HepG2 (cell line): ENCODE measurements around the gene SLC38A4. TPM values are rescaled to one million over a fixed set of nuclear protein-coding genes. Genes with fewer than 3 reads are reported as not detected.

Experiments used
- ATAC-seq: fragments of 200-7000 bp; cut with Tn5 transposase; 3 replicates; pipeline ENCODE4 v1.9.1; 2020; ENCODE audit warnings: mild to moderate bottlenecking, moderate library complexity
- BruUV-seq: library from RNA; stranded (reverse); fragments of 400-500 nt; replicated peaks from 2 replicates; lab custom pipeline; 2021; lab: Mats Ljungman, UMichigan
- CTCF ChIA-PET: fragments of 300-600 bp; formaldehyde crosslinking; extraction: SDS; loops from one replicate; lab custom pipeline; 2021; ENCODE audit warnings: low total read pairs, inconsistent platforms, low intra/inter-chr PET ratio; lab: Yijun Ruan, JAX
- POLR2A ChIA-PET: fragments of 350-600 bp; sonication (Branson Sonifier 250); formaldehyde crosslinking; loops from one replicate; lab custom pipeline; 2020; ENCODE audit warnings: antibody characterized with exemption, inconsistent platforms; lab: Yijun Ruan, JAX
- DNase-seq: peaks from one replicate; pipeline ENCODE4 v3.0.0-alpha.2; 2015; ENCODE audit warnings: low spot score
- FAIRE-seq: peaks from 3 replicates; lab custom pipeline; 2011; peaks lifted over from hg19 to GRCh38; lab: Jason Lieb, UNC
- H2AFZ ChIP-seq: one replicate; pipeline ENCODE4 v1.6.1; 2011; ENCODE audit warnings: low read length, inconsistent platforms
- H3K27ac ChIP-seq: fragments of 300-600 bp; 3 replicates; pipeline ENCODE4 v1.8.0; 2011; ENCODE audit warnings: mixed run types, mild to moderate bottlenecking, mixed read lengths, low read length, inconsistent platforms; ENCODE audit not compliant: insufficient read depth; ENCODE audit errors: extremely low read length
- H3K27me3 ChIP-seq, 2 experiments: fragments of 200-600 bp in 1 of 2; 2 replicates in 1 of 2; 3 replicates in 1 of 2; pipeline versions ENCODE4 v1.6.0 to v1.8.0; 2011; ENCODE audit warnings: low read length in 2 of 2, mild to moderate bottlenecking in 2 of 2, moderate library complexity in 2 of 2, inconsistent platforms in 1 of 2; ENCODE audit not compliant: insufficient read depth in 2 of 2, control insufficient read depth in 1 of 2
- H3K36me3 ChIP-seq, 2 experiments: fragments of 200-600 bp in 1 of 2; replicated peaks in 1 of 2; 2 replicates in 1 of 2; 3 replicates in 1 of 2; pipeline versions ENCODE4 v1.5.1 to v1.8.0; 2011; ENCODE audit warnings: low read length in 2 of 2, inconsistent platforms in 1 of 2; ENCODE audit not compliant: insufficient read depth in 2 of 2, control insufficient read depth in 1 of 2
- H3K4me1 ChIP-seq: 2 replicates; pipeline ENCODE4 v1.5.1; 2012; ENCODE audit warnings: low read length, inconsistent platforms; ENCODE audit not compliant: insufficient read depth
- H3K4me2 ChIP-seq: 2 replicates; pipeline ENCODE4 v1.6.0; 2011; ENCODE audit warnings: low read depth, low read length, inconsistent platforms
- H3K4me3 ChIP-seq, 3 experiments: fragments of 200-600 bp in 1 of 3; sonication (generic), shearing (Covaris generic) in 1 of 3; replicated peaks in 1 of 3; 2 replicates each; pipeline ENCODE4 v1.5.1; 2011 to 2016; ENCODE audit warnings: low read length in 3 of 3, inconsistent platforms in 2 of 3, low read depth in 2 of 3, mild to moderate bottlenecking in 2 of 3, control low read depth in 1 of 3, mixed read lengths in 1 of 3; ENCODE audit not compliant: insufficient read depth in 1 of 3
- H3K79me2 ChIP-seq: one replicate; pipeline ENCODE4 v1.6.1; 2011; ENCODE audit warnings: low read length, inconsistent platforms; ENCODE audit not compliant: insufficient read depth
- H3K9ac ChIP-seq: 2 replicates; pipeline ENCODE4 v1.6.0; 2011; ENCODE audit warnings: mild to moderate bottlenecking, low read depth, low read length, inconsistent platforms; ENCODE audit not compliant: insufficient read depth
- H3K9me3 ChIP-seq: 2 replicates; pipeline ENCODE4 v1.5.1; 2012; ENCODE audit warnings: mild to moderate bottlenecking, low read length
- H4K20me1 ChIP-seq: 2 replicates; pipeline ENCODE4 v1.6.0; 2011; ENCODE audit warnings: inconsistent platforms, mild to moderate bottlenecking, low read length, moderate library complexity; ENCODE audit not compliant: insufficient read depth
- AGO1 ChIP-seq: fragments of 200-400 bp; formaldehyde crosslinking; IDR thresholded peaks from 2 replicates; pipeline ENCODE4 v1.6.1; 2017; ENCODE audit warnings: mild to moderate bottlenecking, low read depth, low read length, moderate library complexity; ENCODE audit not compliant: poor library complexity, severe bottlenecking
- FOXK2 ChIP-seq: fragments of 450-650 bp; IDR thresholded peaks from 2 replicates; pipeline ENCODE4 v1.6.1; 2016
- GABPB1 ChIP-seq: IDR thresholded peaks from 2 replicates; pipeline ENCODE4 v1.6.1; 2016; ENCODE audit warnings: mild to moderate bottlenecking, missing genetic modification reagents, moderate library complexity, missing compliant biosample characterization
- HINFP ChIP-seq: sonication (generic); formaldehyde crosslinking; IDR thresholded peaks from 2 replicates; pipeline ENCODE4 v1.4.0; 2020; ENCODE audit warnings: low read depth, mild to moderate bottlenecking, missing genetic modification reagents
- HOXA3 ChIP-seq: sonication (generic); formaldehyde crosslinking; IDR thresholded peaks from 2 replicates; pipeline ENCODE4 v1.5.0; 2020; ENCODE audit warnings: missing genetic modification reagents
- MBNL3 ChIP-seq: fragments of 250-450 bp; sonication (Bioruptor Pico); conservative IDR thresholded peaks from 2 replicates; pipeline ENCODE4 v1.8.0; 2022; ENCODE audit warnings: mild to moderate bottlenecking, inconsistent platforms
- MYPOP ChIP-seq: sonication (generic); formaldehyde crosslinking; IDR thresholded peaks from 2 replicates; pipeline ENCODE4 v1.8.1; 2023; ENCODE audit warnings: mild to moderate bottlenecking, moderate library complexity, missing genetic modification reagents
- REXO4 ChIP-seq: sonication (generic); formaldehyde crosslinking; IDR thresholded peaks from 2 replicates; pipeline ENCODE4 v1.8.0; 2022; ENCODE audit warnings: missing genetic modification reagents, mild to moderate bottlenecking, borderline replicate concordance
- RFX3 ChIP-seq: IDR thresholded peaks from 2 replicates; pipeline ENCODE4 v1.6.1; 2016; ENCODE audit warnings: missing biosample characterization, missing genetic modification reagents
- RXRA ChIP-seq: sonication (generic); formaldehyde crosslinking; IDR thresholded peaks from 2 replicates; pipeline ENCODE4 v1.5.1; 2020; ENCODE audit warnings: missing genetic modification reagents
- SETDB1 ChIP-seq: sonication (generic); formaldehyde crosslinking; IDR thresholded peaks from 2 replicates; pipeline ENCODE4 v1.5.1; 2020; ENCODE audit warnings: missing genetic modification reagents, mild to moderate bottlenecking, borderline replicate concordance
- SMAD9 ChIP-seq: sonication (generic); formaldehyde crosslinking; IDR thresholded peaks from 2 replicates; pipeline ENCODE4 v1.5.1; 2020; ENCODE audit warnings: mild to moderate bottlenecking, missing genetic modification reagents
- YEATS4 ChIP-seq: sonication (generic); formaldehyde crosslinking; IDR thresholded peaks from 2 replicates; pipeline ENCODE4 v1.4.0; 2020; ENCODE audit warnings: missing genetic modification reagents, borderline replicate concordance
- ZFP90 ChIP-seq: sonication (generic); formaldehyde crosslinking; IDR thresholded peaks from 2 replicates; pipeline ENCODE4 v1.8.0; 2022; ENCODE audit warnings: missing genetic modification reagents, mild to moderate bottlenecking, inconsistent platforms, borderline replicate concordance
- ZNF121 ChIP-seq: sonication (generic); formaldehyde crosslinking; IDR thresholded peaks from 2 replicates; pipeline ENCODE4 v1.5.0; 2020; ENCODE audit warnings: mild to moderate bottlenecking, missing genetic modification reagents
- ZNF557 ChIP-seq: sonication (generic); formaldehyde crosslinking; IDR thresholded peaks from 2 replicates; pipeline ENCODE4 v1.4.0; 2020; ENCODE audit warnings: missing genetic modification reagents
- ZSCAN25 ChIP-seq: sonication (generic); formaldehyde crosslinking; IDR thresholded peaks from 2 replicates; pipeline ENCODE4 v1.8.0; 2022; ENCODE audit warnings: mild to moderate bottlenecking, missing genetic modification reagents
- WGBS: methylation state at CpG from one replicate; pipeline ENCODE4 v1.1.6; 2017; ENCODE audit warnings: low lambda C conversion rate; 5-methylcytosine and 5-hydroxymethylcytosine counted together
- in situ Hi-C: cut with HindIII; loops from 2 replicates; pipeline ENCODE4 v1.10.0; 2017; ENCODE audit warnings: low pct_unique_long_range_greater_than_20kb; ENCODE audit not compliant: extremely low pct_ligation_motif_present
- intact Hi-C: fragments of 100-400 bp; cut with micrococcal nuclease; formaldehyde crosslinking; loops from one replicate; pipeline ENCODE4 v1.10.0; 2022; ENCODE audit not compliant: unreplicated experiment
- polyA plus RNA-seq, 8 experiments: library from polyadenylated mRNA; depleted of rRNA in 3 of 8; stranded (reverse) in 7 of 8; unstranded in 1 of 8; fragments of >200 nt; fragmentation: Illumina TruSeq in 4 of 8; extraction: Trizol in 4 of 8; gene quantifications; 2 replicates each; pipeline versions ENCODE4 v1.2.1 to v1.2.3, GENCODE V29; 2011 to 2016; ENCODE audit warnings: low read depth in 4 of 8, missing spikeins in 1 of 8, mixed read lengths in 1 of 8; ENCODE audit not compliant: insufficient read depth in 1 of 8
- total RNA-seq, 5 experiments: library from RNA; depleted of rRNA; stranded (reverse); fragments of >200 nt; fragmentation: Illumina TruSeq; extraction: Trizol; gene quantifications; 2 replicates each; pipeline ENCODE4 v1.2.3, GENCODE V29; 2016; ENCODE audit warnings: low read depth in 1 of 5

Gene SLC38A4
- total and polyA plus RNA-seq, 2 of the 13 experiments (the other 11 are each of a cell fraction or from before 2014, with no cell fraction given) = 3.5 to 5.2 TPM

DNA sequence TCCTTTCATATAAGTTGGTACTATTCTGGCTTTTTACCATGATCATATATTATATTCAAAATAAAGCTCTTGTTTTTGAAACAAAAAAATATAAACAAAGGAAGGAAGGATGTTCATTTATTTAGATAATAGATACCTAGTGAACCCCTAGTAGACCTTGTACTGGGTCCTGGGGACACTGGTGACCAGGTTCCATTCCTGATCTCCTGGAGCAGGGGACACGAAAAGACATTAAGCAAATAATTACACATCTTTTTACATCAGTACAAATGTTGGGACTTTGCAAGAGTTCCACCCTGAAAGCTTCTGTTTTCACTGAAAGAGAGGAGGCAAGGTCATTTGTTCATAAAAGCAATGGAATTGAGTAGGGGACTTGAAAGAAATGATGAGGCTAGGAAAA, 49.3 kb upstream of the SLC38A4 start (continued):
- TF ChIP-seq MYPOP (CRISPR knock-in tag) = no peak
- TF ChIP-seq ZSCAN25 (CRISPR knock-in tag) = no peak
- TF ChIP-seq SETDB1 = no peak
- TF ChIP-seq, all 625 proteins: peak for 0

DNA sequence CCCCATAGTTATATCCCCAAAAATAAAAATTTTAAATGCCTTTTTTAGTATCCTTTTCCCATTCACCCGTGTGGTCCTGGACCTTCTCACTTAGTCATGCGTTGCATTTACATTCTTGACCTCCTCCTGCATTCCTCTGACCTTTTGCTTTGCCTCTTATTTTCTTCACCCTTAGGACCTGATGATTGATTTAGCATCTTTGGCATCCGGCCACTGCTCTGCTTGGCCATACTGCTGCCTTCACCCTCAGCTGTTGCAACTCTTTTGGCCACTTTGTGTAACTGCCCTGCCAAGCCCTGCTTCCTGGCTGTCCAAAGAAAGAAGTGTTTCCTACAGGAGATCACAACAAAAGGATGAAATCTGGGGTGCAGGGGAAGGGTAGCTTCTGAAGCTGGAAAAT, 48.8 kb upstream of the SLC38A4 start:
- H3K4me3 ChIP-seq = no peak overlapping the region
- H3K9ac ChIP-seq = no peak overlapping the region
- H3K36me3 ChIP-seq = no peaks in the 10 kb centered on the region
- in situ Hi-C loops = no loop called here
- FAIRE-seq (no peak), DNase-seq (no peak), ATAC-seq (no peak)
- no peak overlapping the region for H2AFZ ChIP-seq
- H3K79me2 ChIP-seq = no peaks in the 10 kb centered on the region
- H3K4me1 ChIP-seq = no peaks in the 10 kb centered on the region
- H3K4me2 ChIP-seq = no peak overlapping the region
- intact Hi-C loops = no loop called here
- 53% methylated on average over 3 of the region's 3 CpGs for WGBS
- H3K9me3 ChIP-seq = peaks cover 15% of the 10 kb centered on the region
- TF ChIP-seq MBNL3 (CRISPR knock-in tag) = no peak
- no peaks in the 10 kb centered on the region for H4K20me1 ChIP-seq
- H3K27ac ChIP-seq = no peak overlapping the region
- BruUV-seq = no TSS peak
- POLR2A ChIA-PET = no interaction called here
- H3K27me3 ChIP-seq = no peaks in the 10 kb centered on the region
- CTCF ChIA-PET = no interaction called here

- ChIA-PET CTCF (no interaction called here), POLR2A (no interaction called here)
- no peaks in the 10 kb centered on the region for H3K4me1 ChIP-seq
- H2AFZ ChIP-seq = no peak overlapping the region
- no peak overlapping the region for H3K27ac ChIP-seq
- no peaks in the 10 kb centered on the region for H3K27me3 ChIP-seq
- DNase-seq (no peak), FAIRE-seq (no peak), ATAC-seq (no peak)
- peaks cover 11% of the 10 kb centered on the region for H3K9me3 ChIP-seq
- intact Hi-C loops (no loop called here), in situ Hi-C loops (no loop called here)
- no peaks in the 10 kb centered on the region for H3K36me3 ChIP-seq
- 63% methylated on average over 4 of the region's 4 CpGs for WGBS
- H3K4me3 ChIP-seq = no peak overlapping the region
- no peaks in the 10 kb centered on the region for H4K20me1 ChIP-seq
- H3K9ac ChIP-seq = no peak overlapping the region
- BruUV-seq = no TSS peak
- H3K4me2 ChIP-seq = no peak overlapping the region
- no peaks in the 10 kb centered on the region for H3K79me2 ChIP-seq
- TF ChIP-seq FOXK2 = no peak
- no peak for TF ChIP-seq HINFP (CRISPR knock-in tag)
- TF ChIP-seq SMAD9 = no peak
- TF ChIP-seq RFX3 (CRISPR knock-in tag) = no peak
- no peak for TF ChIP-seq GABPB1
- TF ChIP-seq HOXA3 (CRISPR knock-in tag) = no peak
- no peak for TF ChIP-seq ZNF121 (CRISPR knock-in tag)
- no peak for TF ChIP-seq AGO1
- no peak for TF ChIP-seq SETDB1
- no peak for TF ChIP-seq YEATS4 (CRISPR knock-in tag)
- TF ChIP-seq ZFP90 (CRISPR knock-in tag) = no peak
- TF ChIP-seq ZNF557 = no peak
- no peak for TF ChIP-seq RXRA
- no peak for TF ChIP-seq REXO4 (CRISPR knock-in tag)
Measured at GRCh38 chr12:46872135-46872534, 46.3 kb upstream of the SLC38A4 start.
